Hepatocyte (in vitro differentiated cells): ENCODE measurements around the gene CRABP2. TPM values are rescaled to one million over a fixed set of nuclear protein-coding genes. Genes with fewer than 3 reads are reported as not detected.

ENCODE experiments used
- DNase-seq: peaks from one replicate; pipeline ENCODE4 v3.0.0-alpha.2; 2016; ENCODE audit warnings: low spot score
- H2AFZ ChIP-seq: fragments of 200-600 bp; sonication (generic); 2 replicates; pipeline ENCODE4 v1.6.0; 2016; ENCODE audit warnings: antibody characterized with exemption, mild to moderate bottlenecking
- H3K27ac ChIP-seq: fragments of 200-600 bp; sonication (generic); 2 replicates; pipeline ENCODE4 v1.5.1; 2016; ENCODE audit warnings: mild to moderate bottlenecking
- H3K27me3 ChIP-seq: fragments of 200-600 bp; sonication (generic); 2 replicates; pipeline ENCODE4 v1.6.1; 2016
- H3K36me3 ChIP-seq: fragments of 200-600 bp; sonication (generic); replicated peaks from 2 replicates; pipeline ENCODE4 v1.5.1; 2016; ENCODE audit warnings: low read depth; ENCODE audit not compliant: insufficient read depth
- H3K4me1 ChIP-seq: fragments of 200-600 bp; sonication (generic); 2 replicates; pipeline ENCODE4 v1.5.1; 2016; ENCODE audit warnings: mild to moderate bottlenecking, moderate library complexity; ENCODE audit not compliant: insufficient read depth
- H3K4me2 ChIP-seq: fragments of 200-600 bp; sonication (generic); 2 replicates; pipeline ENCODE4 v1.6.0; 2016
- H3K4me3 ChIP-seq: fragments of 200-600 bp; sonication (generic); 2 replicates; pipeline ENCODE4 v1.5.1; 2016; ENCODE audit warnings: mild to moderate bottlenecking
- H3K79me2 ChIP-seq: fragments of 200-600 bp; sonication (generic); 2 replicates; pipeline ENCODE4 v1.6.0; 2017; ENCODE audit warnings: mild to moderate bottlenecking
- H3K9me2 ChIP-seq: fragments of 200-600 bp; sonication (generic); replicated peaks from 2 replicates; pipeline ENCODE4 v1.6.0; 2017; ENCODE audit warnings: mild to moderate bottlenecking; ENCODE audit not compliant: insufficient read depth
- H3K9me3 ChIP-seq: fragments of 200-600 bp; sonication (generic); 2 replicates; pipeline ENCODE4 v1.5.1; 2016; ENCODE audit warnings: low read depth, mild to moderate bottlenecking
- H4K20me1 ChIP-seq: fragments of 200-600 bp; sonication (generic); 2 replicates; pipeline ENCODE4 v1.6.0; 2016; ENCODE audit warnings: mild to moderate bottlenecking; ENCODE audit not compliant: insufficient read depth, poor library complexity, severe bottlenecking
- CTCF ChIP-seq: fragments of 200-600 bp; sonication (generic); IDR thresholded peaks from 2 replicates; pipeline ENCODE4 v1.5.1; 2016; ENCODE audit warnings: antibody characterized with exemption, mild to moderate bottlenecking; ENCODE audit not compliant: poor library complexity
- EZH2 ChIP-seq: fragments of 200-600 bp; sonication (generic); IDR thresholded peaks from 2 replicates; pipeline ENCODE4 v1.6.1; 2016; ENCODE audit warnings: antibody characterized with exemption, mild to moderate bottlenecking, borderline replicate concordance
- EZH2phosphoT487 ChIP-seq: fragments of 200-600 bp; sonication (generic); IDR thresholded peaks from one replicate; pipeline ENCODE4 v1.6.1; 2018; ENCODE audit warnings: antibody characterized with exemption, mild to moderate bottlenecking, low read depth, moderate library complexity; ENCODE audit not compliant: unreplicated experiment, severe bottlenecking
- WGBS: methylation state at CpG from one replicate; pipeline ENCODE4 v1.1.6; 2016; ENCODE audit warnings: low lambda C conversion rate; ENCODE audit errors: missing lambda C conversion rate; 5-methylcytosine and 5-hydroxymethylcytosine counted together
- polyA plus RNA-seq: library from polyadenylated mRNA; unstranded; fragments of >200 nt; fragmentation: Nextera tagmentation; extraction: Ambion mirVana; gene quantifications from 2 replicates; pipeline ENCODE4 v1.2.1, GENCODE V29; 2016
- total RNA-seq: library from RNA; depleted of rRNA; stranded (reverse); fragments of >200 nt; gene quantifications from 2 replicates; pipeline ENCODE4 v1.2.3, GENCODE V29; 2014

Gene CRABP2
- total and polyA plus RNA-seq, 2 experiments from 2014 or later, result 93.5 to 171 TPM

- no peak overlapping the region for H3K27ac ChIP-seq
- no peaks in the 10 kb centered on the region for H3K9me2 ChIP-seq
- no peak for DNase-seq
- H3K27me3 ChIP-seq, result no peaks in the 10 kb centered on the region
- no peaks in the 10 kb centered on the region for H3K36me3 ChIP-seq
- H2AFZ ChIP-seq, result no peak overlapping the region
- no peak overlapping the region for H3K4me2 ChIP-seq
- TF ChIP-seq EZH2phosphoT487 (no peak), EZH2 (no peak), CTCF (no peak)
- H3K79me2 ChIP-seq, result no peaks in the 10 kb centered on the region
- H3K4me1 ChIP-seq, result peaks cover 3% of the 10 kb centered on the region
- no peaks in the 10 kb centered on the region for H4K20me1 ChIP-seq
- WGBS, result 94% methylated on average over 4 of the region's 4 CpGs
- no peaks in the 10 kb centered on the region for H3K9me3 ChIP-seq
- H3K4me3 ChIP-seq, result no peak overlapping the region
Observed at GRCh38 chr1:156717351-156717750, 12.0 kb upstream of the CRABP2 start.

GRCh38 chr1:156714830-156715229 lies 9.4 kb upstream of the CRABP2 start:
- WGBS, result 92% methylated on average over 3 of the region's 3 CpGs
- H3K4me2 ChIP-seq, result no peak overlapping the region

GRCh38 chr1:156712626-156713025 lies 7.2 kb upstream of the CRABP2 start:
- TF ChIP-seq EZH2phosphoT487 (no peak), EZH2 (no peak), CTCF (no peak)
- H4K20me1 ChIP-seq, result no peaks in the 10 kb centered on the region
- H3K9me2 ChIP-seq, result no peaks in the 10 kb centered on the region
- peaks cover 49% of the 10 kb centered on the region for H3K4me1 ChIP-seq
- no peaks in the 10 kb centered on the region for H3K79me2 ChIP-seq
- no peaks in the 10 kb centered on the region for H3K27me3 ChIP-seq
- no peak overlapping the region for H2AFZ ChIP-seq
- no peak for DNase-seq
- no peak overlapping the region for H3K4me2 ChIP-seq
- H3K9me3 ChIP-seq, result no peaks in the 10 kb centered on the region
- WGBS, result 44% methylated on average over 3 of the region's 3 CpGs
- H3K36me3 ChIP-seq, result no peaks in the 10 kb centered on the region
- H3K4me3 ChIP-seq, result no peak overlapping the region
- no peak overlapping the region for H3K27ac ChIP-seq

More at GRCh38 chr1:156714830-156715229, 9.4 kb upstream of the CRABP2 start:
- no peak for DNase-seq
- Histone ChIP-seq H3K27me3 (no peaks in the 10 kb centered on the region), H3K4me3 (no peak overlapping the region), H2AFZ (no peak overlapping the region), H3K9me3 (no peaks in the 10 kb centered on the region), H3K27ac (no peak overlapping the region), H3K4me1 (peaks cover 27% of the 10 kb centered on the region), H3K9me2 (no peaks in the 10 kb centered on the region), H3K79me2 (no peaks in the 10 kb centered on the region), H4K20me1 (no peaks in the 10 kb centered on the region), H3K36me3 (no peaks in the 10 kb centered on the region)
- TF ChIP-seq CTCF (no peak), EZH2phosphoT487 (no peak), EZH2 (no peak)
